ENCODE results near the gene PLEK. TPM values are rescaled to one million over a fixed set of nuclear protein-coding genes. Genes with fewer than 3 reads are reported as not detected.
"Not testable (repeated sequence)": the region's sequence is repeated elsewhere in the genome, so short reads cannot be mapped to it uniquely, and the experiment has no call there.

The PLEK gene
- total RNA-seq, 4 donors from 2014 or later, result 1.3 to 3.0 (median 2.2) TPM

GRCh38 chr2:68345129-68345875 is 19.8 kb upstream of the PLEK start:
- TF ChIP-seq CTCF (IDR thresholded peaks at IDR 0.05) (no peak), POLR2A (IDR thresholded peaks at IDR 0.05) (no peak)
- no peak overlapping the region for H3K4me3 ChIP-seq (ENCODE audit: low read depth, poor library complexity, severe bottlenecking)
- intact Hi-C loops (cut with DNase I; ENCODE audit: low total_unique reads), result no loop called here
- 77 to 78% methylated on average over 9 of the region's 9 CpGs for WGBS, 2 donors
- no peak for DNase-seq (ENCODE audit: low spot score in 2 of 2)

GRCh38 chr2:68349091-68349490 is 16.0 kb upstream of the PLEK start:
- DNase-seq (ENCODE audit: low spot score in 2 of 2); intact Hi-C loops (cut with DNase I; ENCODE audit: low total_unique reads); H3K4me3 ChIP-seq (ENCODE audit: low read depth, poor library complexity, severe bottlenecking): not testable (repeated sequence)
- 84 to 89% methylated on average over 4 of the region's 4 CpGs for WGBS, 2 donors

DNA sequence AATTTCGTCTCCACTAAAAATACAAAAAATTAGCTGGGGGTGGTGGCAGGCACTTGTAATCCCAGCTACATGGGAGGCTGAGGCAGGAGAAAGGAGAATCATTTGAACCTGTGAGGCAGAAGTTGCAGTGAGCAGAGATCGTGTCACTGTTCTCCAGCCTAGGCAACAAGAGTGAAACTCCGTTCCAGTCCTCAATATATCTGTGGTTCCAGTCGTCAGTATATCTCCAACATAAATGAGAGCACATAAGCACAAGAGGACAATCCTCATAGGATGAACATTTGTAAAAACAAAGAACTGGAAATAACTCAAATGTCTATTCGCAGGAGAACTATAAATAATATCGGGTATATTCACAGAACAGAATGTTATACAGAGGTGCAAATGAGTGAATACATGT is 13.1 kb upstream of the PLEK start:
- intact Hi-C loops (cut with DNase I; ENCODE audit: low total_unique reads), result no loop called here
- H3K4me3 ChIP-seq (ENCODE audit: low read depth, poor library complexity, severe bottlenecking), result no peak overlapping the region
- TF ChIP-seq CTCF (IDR thresholded peaks at IDR 0.05), result no peak
- no peak for TF ChIP-seq POLR2A (IDR thresholded peaks at IDR 0.05)
- DNase-seq (ENCODE audit: low spot score in 2 of 2), result no peak
- WGBS, 2 donors, result 85 to 92% methylated on average over 6 of the region's 6 CpGs

DNA sequence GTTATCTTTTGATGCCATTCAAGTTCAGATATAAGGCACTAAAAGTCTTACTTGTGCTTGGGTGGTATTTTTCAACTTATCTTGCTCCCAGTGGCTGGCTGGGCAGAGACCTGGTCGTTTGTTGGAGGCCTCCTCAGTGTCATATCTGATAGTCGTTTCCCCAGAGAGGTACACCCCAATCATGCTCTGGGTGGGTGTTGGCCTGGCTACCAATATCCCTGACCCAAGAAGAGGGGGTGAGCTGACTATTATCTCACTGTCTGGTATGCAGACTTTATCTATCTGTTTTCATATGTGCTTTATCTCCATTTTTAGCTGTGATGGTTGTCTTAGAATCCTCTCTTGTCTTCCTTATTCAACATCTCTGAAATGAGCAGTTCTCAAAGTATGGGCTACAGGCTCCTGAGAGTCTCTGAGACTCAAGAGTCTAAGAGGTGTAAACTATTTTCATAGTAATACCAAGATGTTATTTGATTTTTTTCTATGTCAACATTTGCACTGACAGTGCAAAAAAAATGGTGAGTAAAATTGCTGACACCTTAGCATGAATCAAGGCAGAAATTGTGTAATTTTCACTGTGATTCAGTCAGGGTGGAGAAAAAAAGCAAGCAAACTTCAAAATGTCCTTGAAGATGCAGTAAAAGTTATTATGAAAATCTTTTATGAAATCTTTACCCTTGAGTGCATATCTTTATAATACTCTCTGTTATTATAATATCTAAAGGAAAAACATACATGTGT is 12.3 kb upstream of the PLEK start:
- 38 to 59% methylated on average over 2 of the region's 2 CpGs for WGBS, 2 donors
- intact Hi-C loops (cut with DNase I; ENCODE audit: low total_unique reads), result no loop called here
- TF ChIP-seq CTCF (IDR thresholded peaks at IDR 0.05), result no peak
- no peak for TF ChIP-seq POLR2A (IDR thresholded peaks at IDR 0.05)
- H3K4me3 ChIP-seq (ENCODE audit: low read depth, poor library complexity, severe bottlenecking), result no peak overlapping the region
- DNase-seq (ENCODE audit: low spot score in 2 of 2), result no peak

DNA sequence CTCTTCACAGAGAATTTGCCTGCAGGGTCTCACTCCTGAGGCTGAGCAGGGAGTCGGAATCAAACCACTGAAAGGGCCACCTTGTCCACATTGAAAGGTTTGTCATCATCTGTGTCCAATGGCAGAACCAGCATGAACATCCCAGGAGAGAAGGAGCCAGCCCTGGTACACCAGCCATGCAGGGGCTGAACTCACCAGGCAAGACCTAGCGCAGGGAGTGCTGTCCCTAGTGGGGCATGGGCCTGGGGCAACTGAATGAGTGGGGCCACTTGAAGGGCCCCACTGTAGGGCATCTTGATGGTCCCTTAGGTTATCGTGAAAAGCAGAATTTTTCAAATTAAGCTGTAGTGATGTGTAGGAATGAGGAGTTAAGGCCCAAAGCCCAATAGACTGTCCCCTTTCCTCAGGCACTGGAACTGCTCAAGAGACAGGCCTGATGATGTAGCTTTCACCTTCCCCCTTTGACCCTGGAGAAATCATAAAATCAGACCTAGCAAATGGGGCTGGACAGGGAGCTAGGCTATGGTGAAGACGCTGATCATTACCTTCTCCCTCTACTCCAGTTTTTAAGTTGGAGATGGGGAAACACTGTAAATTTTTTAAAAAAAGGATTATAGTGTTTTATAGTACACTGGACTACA is 8.4 kb upstream of the PLEK start:
- WGBS, 2 donors, result 90 to 95% methylated on average over 4 of the region's 4 CpGs
- TF ChIP-seq POLR2A (IDR thresholded peaks at IDR 0.05) (no peak), CTCF (IDR thresholded peaks at IDR 0.05) (no peak)
- no peak for DNase-seq (ENCODE audit: low spot score in 2 of 2)
- no peak overlapping the region for H3K4me3 ChIP-seq (ENCODE audit: low read depth, poor library complexity, severe bottlenecking)
- intact Hi-C loops (cut with DNase I; ENCODE audit: low total_unique reads), result no loop called here
